SK-N-SH (cell line): ENCODE data around the gene STAP2. TPM values are rescaled to one million over a fixed set of nuclear protein-coding genes. Genes with fewer than 3 reads are reported as not detected.

Experiments used
- CTCF ChIA-PET: fragments of 300-600, 350-600 bp; formaldehyde crosslinking; extraction: SDS; loops from one replicate; lab custom pipeline; 2021; lab: Yijun Ruan, JAX
- POLR2A ChIA-PET: fragments of 350-600 bp; sonication (Branson Sonifier 250); formaldehyde crosslinking; extraction: SDS; loops from one replicate; lab custom pipeline; 2020; ENCODE audit warnings: antibody characterized with exemption, inconsistent platforms; lab: Yijun Ruan, JAX
- DNase-seq: peaks from one replicate; pipeline ENCODE4 v3.0.0; 2012
- H2AFZ ChIP-seq: fragments of 200-600 bp; sonication (generic); 2 replicates; pipeline ENCODE4 v1.8.1; 2016; ENCODE audit warnings: antibody characterized with exemption, mild to moderate bottlenecking, low read depth
- H3F3A ChIP-seq: fragments of 200-600 bp; sonication (generic); replicated peaks from 2 replicates; pipeline ENCODE3; 2016; ENCODE audit warnings: antibody characterized with exemption, mild to moderate bottlenecking; ENCODE audit not compliant: insufficient read depth
- H3K27ac ChIP-seq, 2 experiments: fragments of 200-500 bp in 1 of 2; fragments of 200-600 bp in 1 of 2; sonication (Bioruptor generic) in 1 of 2; sonication (generic), shearing (Covaris generic) in 1 of 2; 2 replicates each; pipeline versions ENCODE4 v1.5.1 to v1.6.1; 2014 to 2016; ENCODE audit warnings: low read depth in 2 of 2, inconsistent platforms in 1 of 2, low read length in 1 of 2, mild to moderate bottlenecking in 1 of 2, mixed read lengths in 1 of 2
- H3K27me3 ChIP-seq: fragments of 200-600 bp; sonication (generic), shearing (Covaris generic); 2 replicates; pipeline ENCODE4 v1.6.1; 2016; ENCODE audit warnings: mixed run types; ENCODE audit not compliant: insufficient read depth
- H3K36me3 ChIP-seq, 2 experiments: fragments of 200-500 bp in 1 of 2; fragments of 200-600 bp in 1 of 2; sonication (Bioruptor generic) in 1 of 2; sonication (generic) in 1 of 2; replicated peaks in 1 of 2; 2 replicates each; pipeline versions ENCODE3 to v1.5.1; 2014 to 2016; ENCODE audit warnings: low read length in 1 of 2, mild to moderate bottlenecking in 1 of 2; ENCODE audit not compliant: insufficient read depth in 2 of 2, control insufficient read depth in 1 of 2
- H3K4me1 ChIP-seq, 2 experiments: fragments of 200-500 bp in 1 of 2; fragments of 200-600 bp in 1 of 2; sonication (Bioruptor generic) in 1 of 2; sonication (generic), shearing (Covaris generic) in 1 of 2; 2 replicates each; pipeline versions ENCODE4 v1.5.1 to v1.6.1; 2014 to 2016; ENCODE audit warnings: low read depth in 1 of 2, low read length in 1 of 2, mixed run types in 1 of 2; ENCODE audit not compliant: insufficient read depth in 2 of 2, control insufficient read depth in 1 of 2
- H3K4me2 ChIP-seq: fragments of 200-600 bp; sonication (generic), shearing (Covaris generic); 2 replicates; pipeline ENCODE4 v1.6.1; 2017; ENCODE audit warnings: mixed run types
- H3K4me3 ChIP-seq, 2 experiments: fragments of 200-500 bp in 1 of 2; fragments of 200-600 bp in 1 of 2; sonication (Bioruptor generic) in 1 of 2; sonication (generic), shearing (Covaris generic) in 1 of 2; 2 replicates each; pipeline versions ENCODE4 v1.5.1 to v1.8.1; 2014 to 2016; ENCODE audit warnings: low read depth in 2 of 2, inconsistent platforms in 1 of 2, low read length in 1 of 2, mild to moderate bottlenecking in 1 of 2, mixed read lengths in 1 of 2, moderate library complexity in 1 of 2
- H3K79me2 ChIP-seq: fragments of 200-600 bp; sonication (generic); 2 replicates; pipeline ENCODE4 v1.8.1; 2017; ENCODE audit warnings: mild to moderate bottlenecking; ENCODE audit not compliant: insufficient read depth
- H3K9ac ChIP-seq: fragments of 200-600 bp; sonication (generic); 2 replicates; pipeline ENCODE4 v1.6.1; 2017; ENCODE audit warnings: mixed run types
- H3K9me2 ChIP-seq: fragments of 200-600 bp; sonication (generic); 2 replicates; pipeline ENCODE4 v1.6.1; 2017; ENCODE audit warnings: mixed run types
- H3K9me3 ChIP-seq: fragments of 200-600 bp; sonication (generic); 2 replicates; pipeline ENCODE4 v1.6.1; 2017; ENCODE audit warnings: mixed run types, mild to moderate bottlenecking, moderate library complexity
- H4K20me1 ChIP-seq: fragments of 200-600 bp; sonication (generic); 2 replicates; pipeline ENCODE4 v1.6.1; 2017; ENCODE audit warnings: mild to moderate bottlenecking, mixed run types; ENCODE audit not compliant: insufficient read depth
- CHD2 ChIP-seq: fragments of 150-350 bp; IDR thresholded peaks from 2 replicates; pipeline ENCODE4 v1.6.1; 2018; ENCODE audit warnings: low read length; ENCODE audit not compliant: partially characterized antibody
- CTCF ChIP-seq: fragments of 200-600 bp; sonication (generic); IDR thresholded peaks from 2 replicates; pipeline ENCODE4 v1.6.1; 2017; ENCODE audit warnings: antibody characterized with exemption, mild to moderate bottlenecking, moderate library complexity
- ELF1 ChIP-seq: IDR thresholded peaks from 2 replicates; pipeline ENCODE4 v1.4.0; 2012
- FOSL2 ChIP-seq: IDR thresholded peaks from 2 replicates; pipeline ENCODE4 v1.4.0; 2012; ENCODE audit warnings: low read depth, mild to moderate bottlenecking, moderate library complexity, borderline replicate concordance
- FOXJ3 ChIP-seq: sonication (generic); formaldehyde crosslinking; IDR thresholded peaks from 2 replicates; pipeline ENCODE4 v1.5.1; 2020; ENCODE audit warnings: mild to moderate bottlenecking, missing genetic modification reagents
- FOXM1 ChIP-seq: IDR thresholded peaks from 2 replicates; pipeline ENCODE4 v1.4.0; 2012; ENCODE audit warnings: low read depth, mild to moderate bottlenecking
- IRF3 ChIP-seq: fragments of 150-350 bp; IDR thresholded peaks from 2 replicates; pipeline ENCODE4 v1.6.1; 2016; ENCODE audit warnings: mild to moderate bottlenecking, low read depth, low read length
- MAX ChIP-seq: IDR thresholded peaks from 2 replicates; pipeline ENCODE4 v1.4.0; 2012; ENCODE audit warnings: low read depth
- NRF1 ChIP-seq: IDR thresholded peaks from 2 replicates; pipeline ENCODE4 v1.6.1; 2012; ENCODE audit warnings: low read depth, mild to moderate bottlenecking, low read length
- PBX3 ChIP-seq: IDR thresholded peaks from 2 replicates; pipeline ENCODE4; 2012
- POLR2AphosphoS5 ChIP-seq: IDR thresholded peaks from 2 replicates; pipeline ENCODE4 v1.6.1; 2012; ENCODE audit warnings: low read depth, low read length
- REST ChIP-seq: IDR thresholded peaks from 2 replicates; pipeline ENCODE4 v1.6.1; 2012; ENCODE audit warnings: mild to moderate bottlenecking, low read depth, low read length, moderate library complexity
- RFX5 ChIP-seq: IDR thresholded peaks from 2 replicates; pipeline ENCODE4 v1.6.1; 2012; ENCODE audit warnings: mild to moderate bottlenecking, improper control_type of control experiment, low read length
- SMC3 ChIP-seq: IDR thresholded peaks from 2 replicates; pipeline ENCODE4 v1.6.1; 2012; ENCODE audit warnings: low read depth, low read length, improper control_type of control experiment
- USF1 ChIP-seq: IDR thresholded peaks from 2 replicates; pipeline ENCODE4 v1.4.0; 2012; ENCODE audit warnings: low read depth, borderline replicate concordance
- WGBS: methylation state at CpG from one replicate; pipeline ENCODE4 v1.1.6; 2017; ENCODE audit warnings: low lambda C conversion rate; 5-methylcytosine and 5-hydroxymethylcytosine counted together
- polyA plus RNA-seq, 3 experiments: library from polyadenylated mRNA; depleted of rRNA; stranded (reverse); fragments of >200 nt; gene quantifications; 2 replicates each; pipeline ENCODE4 v1.2.3, GENCODE V29; 2012

Gene STAP2
- polyA plus RNA-seq, 1 of the 3 experiments (the other 2 are of a cell fraction): 7.6 TPM

- TF ChIP-seq MAX (no peak), REST (no peak), POLR2AphosphoS5 (no peak), ELF1 (no peak), SMC3 (no peak), IRF3 (no peak), RFX5 (no peak), PBX3 (no peak)
- Histone ChIP-seq H3F3A (peaks cover 3% of the 10 kb centered on the region), H3K4me3 (no peak overlapping the region), H3K27me3 (no peaks in the 10 kb centered on the region), H3K4me1 (peaks cover 7 to 25% of the 10 kb centered on the region in 2 experiments; a peak in 2 of 4 replicates), H3K9ac (no peak overlapping the region), H3K4me2 (no peak overlapping the region), H2AFZ (no peak overlapping the region), H3K9me3 (no peaks in the 10 kb centered on the region), H3K36me3 (peaks cover 0 to 29% of the 10 kb centered on the region in 2 experiments), H3K79me2 (peaks cover 51% of the 10 kb centered on the region), H3K9me2 (no peaks in the 10 kb centered on the region), H3K27ac (no peak overlapping the region; a peak in 1 of 4 replicates), H4K20me1 (peaks cover 11% of the 10 kb centered on the region; the same call in 1 of the 2 replicates)
- 98% methylated on average over 4 of the region's 10 CpGs for WGBS
- no peak for DNase-seq
- POLR2A ChIA-PET: no interaction called here
- CTCF ChIA-PET: interaction anchor here (0.6 to 8.5 kb wide), 4 partner anchors 9 to 33 kb away, joined by 3 to 84 read pairs (median 9); partner anchors contain the start of gene SH3GL1
Measured at GRCh38 chr19:4367336-4367723, 28.7 kb upstream of the STAP2 start.

GRCh38 chr19:4366666-4367335 is 28.2 kb upstream of the STAP2 start:
- DNase-seq: no peak
- WGBS: 88% methylated on average over 9 of the region's 16 CpGs
- Histone ChIP-seq H3K4me2 (no peak overlapping the region), H3K27ac (peak overlapping the region in 1 of 2 experiments; percentile 28; a peak in 1 of 4 replicates), H3F3A (peaks cover 3% of the 10 kb centered on the region), H4K20me1 (peaks cover 11% of the 10 kb centered on the region; the same call in 1 of the 2 replicates), H3K36me3 (peaks cover 0 to 35% of the 10 kb centered on the region in 2 experiments), H2AFZ (no peak overlapping the region), H3K9ac (no peak overlapping the region), H3K4me1 (peaks cover 7 to 20% of the 10 kb centered on the region in 2 experiments; a peak in 2 of 4 replicates), H3K27me3 (no peaks in the 10 kb centered on the region), H3K9me2 (no peaks in the 10 kb centered on the region), H3K79me2 (peaks cover 46% of the 10 kb centered on the region), H3K4me3 (no peak overlapping the region), H3K9me3 (no peaks in the 10 kb centered on the region)
- CTCF ChIA-PET: interaction anchor here (0.7 to 8.5 kb wide), 4 partner anchors 9 to 34 kb away, joined by 3 to 84 read pairs (median 9); partner anchors contain the start of gene SH3GL1
- POLR2A ChIA-PET: no interaction called here
- no peak for TF ChIP-seq FOXJ3 (CRISPR knock-in tag)
- TF ChIP-seq PBX3: no peak
- TF ChIP-seq FOSL2: no peak
- TF ChIP-seq NRF1: no peak
- no peak for TF ChIP-seq USF1
- no peak for TF ChIP-seq CTCF
- no peak for TF ChIP-seq FOXM1
- no peak for TF ChIP-seq CHD2
